Muscle layer of colon (tissue), 2 donors: ENCODE data around the gene PTCHD1.

Source experiments
- H3K27ac ChIP-seq: one replicate; pipeline ENCODE4 v1.7.0; 2013; ENCODE audit warnings: low read depth, mild to moderate bottlenecking, low read length, moderate library complexity
- H3K27me3 ChIP-seq, 2 donors: one replicate each; pipeline ENCODE4 v1.7.0; 2013; ENCODE audit warnings: low read length in 2 of 2, mild to moderate bottlenecking in 2 of 2; ENCODE audit not compliant: insufficient read depth in 2 of 2, control insufficient read depth in 1 of 2
- H3K36me3 ChIP-seq: one replicate; pipeline ENCODE4 v1.7.0; 2013; ENCODE audit warnings: mild to moderate bottlenecking, low read length; ENCODE audit not compliant: insufficient read depth
- H3K4me1 ChIP-seq: one replicate; pipeline ENCODE4 v1.7.0; 2013; ENCODE audit warnings: mild to moderate bottlenecking, low read length; ENCODE audit not compliant: insufficient read depth
- H3K4me3 ChIP-seq, 2 donors: one replicate each; pipeline ENCODE4 v1.7.0; 2013; ENCODE audit warnings: low read length in 2 of 2, low read depth in 1 of 2, mild to moderate bottlenecking in 1 of 2, moderate library complexity in 1 of 2
- H3K9ac ChIP-seq: one replicate; pipeline ENCODE4 v1.7.0; 2013; ENCODE audit warnings: low read length
- H3K9me3 ChIP-seq: one replicate; pipeline ENCODE4 v1.7.0; 2013; ENCODE audit warnings: mild to moderate bottlenecking, low read length
- donor health status: abdominal sarcoma.
- donor health status: Adenocarcinoma of cecum.

PTCHD1 gene

GRCh38 chrX:23386260-23386659, 51.6 kb downstream of the PTCHD1 start:
- no peaks in the 10 kb centered on the region for H3K27me3 ChIP-seq
- H3K4me3 ChIP-seq = no peak overlapping the region
- peaks cover 15% of the 10 kb centered on the region for H3K4me1 ChIP-seq
- H3K27ac ChIP-seq = no peak overlapping the region
- H3K36me3 ChIP-seq = no peaks in the 10 kb centered on the region
- H3K9ac ChIP-seq = no peak overlapping the region
- H3K9me3 ChIP-seq = no peaks in the 10 kb centered on the region

- Histone ChIP-seq H3K36me3 (no peaks in the 10 kb centered on the region), H3K27ac (no peak overlapping the region), H3K27me3 (no peaks in the 10 kb centered on the region), H3K9me3 (no peaks in the 10 kb centered on the region), H3K9ac (no peak overlapping the region), H3K4me1 (peaks cover 15% of the 10 kb centered on the region), H3K4me3 (no peak overlapping the region)
Measured at GRCh38 chrX:23386726-23387125, 52.1 kb downstream of the PTCHD1 start.

GRCh38 chrX:23387550-23388184, 53.0 kb downstream of the PTCHD1 start:
- Histone ChIP-seq H3K4me1 (peaks cover 15% of the 10 kb centered on the region), H3K9ac (no peak overlapping the region), H3K27me3 (no peaks in the 10 kb centered on the region), H3K36me3 (no peaks in the 10 kb centered on the region), H3K4me3 (no peak overlapping the region), H3K27ac (no peak overlapping the region), H3K9me3 (no peaks in the 10 kb centered on the region)

- Histone ChIP-seq H3K9ac (no peak overlapping the region), H3K4me3 (no peak overlapping the region), H3K27ac (no peak overlapping the region), H3K27me3 (no peaks in the 10 kb centered on the region), H3K9me3 (no peaks in the 10 kb centered on the region), H3K36me3 (no peaks in the 10 kb centered on the region), H3K4me1 (peaks cover 15% of the 10 kb centered on the region)
Measured at GRCh38 chrX:23389196-23389792, 54.6 kb downstream of the PTCHD1 start.

- H3K9me3 ChIP-seq = no peaks in the 10 kb centered on the region
- H3K27ac ChIP-seq = no peak overlapping the region
- no peak overlapping the region for H3K9ac ChIP-seq
- H3K27me3 ChIP-seq = no peaks in the 10 kb centered on the region
- H3K4me3 ChIP-seq = no peak overlapping the region
- H3K36me3 ChIP-seq = no peaks in the 10 kb centered on the region
- H3K4me1 ChIP-seq = peaks cover 11% of the 10 kb centered on the region
Measured at GRCh38 chrX:23390979-23391378, 56.3 kb downstream of the PTCHD1 start.

GRCh38 chrX:23392195-23392594, 57.5 kb downstream of the PTCHD1 start:
- Histone ChIP-seq H3K27me3 (no peaks in the 10 kb centered on the region), H3K4me1 (peaks cover 3% of the 10 kb centered on the region), H3K27ac (no peak overlapping the region), H3K9me3 (no peaks in the 10 kb centered on the region), H3K4me3 (no peak overlapping the region), H3K36me3 (no peaks in the 10 kb centered on the region), H3K9ac (no peak overlapping the region)

- no peaks in the 10 kb centered on the region for H3K36me3 ChIP-seq
- no peak overlapping the region for H3K4me3 ChIP-seq
- no peak overlapping the region for H3K27ac ChIP-seq
- H3K9me3 ChIP-seq = no peaks in the 10 kb centered on the region
- no peaks in the 10 kb centered on the region for H3K4me1 ChIP-seq
- H3K27me3 ChIP-seq = no peaks in the 10 kb centered on the region
- no peak overlapping the region for H3K9ac ChIP-seq
Measured at GRCh38 chrX:23394421-23394820, 59.8 kb downstream of the PTCHD1 start.

- H3K4me3 ChIP-seq = no peak overlapping the region
- no peaks in the 10 kb centered on the region for H3K9me3 ChIP-seq
- no peak overlapping the region for H3K27ac ChIP-seq
- H3K36me3 ChIP-seq = no peaks in the 10 kb centered on the region
- H3K27me3 ChIP-seq = no peaks in the 10 kb centered on the region
- H3K9ac ChIP-seq = no peak overlapping the region
- no peaks in the 10 kb centered on the region for H3K4me1 ChIP-seq
Measured at GRCh38 chrX:23396263-23396662, 61.6 kb downstream of the PTCHD1 start.

- Histone ChIP-seq H3K9ac (no peak overlapping the region), H3K27me3 (no peaks in the 10 kb centered on the region), H3K4me3 (no peak overlapping the region), H3K4me1 (no peaks in the 10 kb centered on the region), H3K9me3 (no peaks in the 10 kb centered on the region), H3K36me3 (no peaks in the 10 kb centered on the region), H3K27ac (no peak overlapping the region)
Measured at GRCh38 chrX:23398570-23398969, 63.9 kb downstream of the PTCHD1 start.

- H3K9ac ChIP-seq = no peak overlapping the region
- H3K27me3 ChIP-seq = no peaks in the 10 kb centered on the region
- H3K4me1 ChIP-seq = no peaks in the 10 kb centered on the region
- H3K27ac ChIP-seq = no peak overlapping the region
- no peak overlapping the region for H3K4me3 ChIP-seq
- no peaks in the 10 kb centered on the region for H3K9me3 ChIP-seq
- H3K36me3 ChIP-seq = no peaks in the 10 kb centered on the region
Measured at GRCh38 chrX:23403849-23404248, 69.2 kb downstream of the PTCHD1 start.

GRCh38 chrX:23422912-23423311, 88.3 kb downstream of the PTCHD1 start:
- Histone ChIP-seq H3K27me3 (no peaks in the 10 kb centered on the region), H3K4me3 (no peak overlapping the region), H3K9me3 (no peaks in the 10 kb centered on the region), H3K4me1 (no peaks in the 10 kb centered on the region), H3K27ac (no peak overlapping the region), H3K9ac (no peak overlapping the region), H3K36me3 (no peaks in the 10 kb centered on the region)

- H3K4me1 ChIP-seq = peaks cover 18% of the 10 kb centered on the region
- no peaks in the 10 kb centered on the region for H3K27me3 ChIP-seq
- no peak overlapping the region for H3K9ac ChIP-seq
- no peaks in the 10 kb centered on the region for H3K36me3 ChIP-seq
- H3K27ac ChIP-seq = no peak overlapping the region
- H3K4me3 ChIP-seq = no peak overlapping the region
- no peaks in the 10 kb centered on the region for H3K9me3 ChIP-seq
Measured at GRCh38 chrX:23434356-23434884, 99.8 kb downstream of the PTCHD1 start.
